ENCODE measurements around the gene CCR8.

CCR8 gene

GRCh38 chr3:39332525-39332924, 3.0 kb downstream of the CCR8 start:
- DNase-seq (ENCODE audit: low spot score): no peak
- TF ChIP-seq CTCF (IDR thresholded peaks at IDR 0.05; ENCODE audit: extremely low read depth, insufficient read depth, missing control alignments): no peak
- in situ Hi-C loops (cut with MboI; ENCODE audit: low pct_unique_long_range_greater_than_20kb, low sequenced_read_pairs, unreplicated experiment): no loop called here

- TF ChIP-seq CTCF (IDR thresholded peaks at IDR 0.05; ENCODE audit: extremely low read depth, insufficient read depth, missing control alignments): no peak
- no peak for DNase-seq (ENCODE audit: low spot score)
- in situ Hi-C loops (cut with MboI; ENCODE audit: low pct_unique_long_range_greater_than_20kb, low sequenced_read_pairs, unreplicated experiment): no loop called here
Measured at GRCh38 chr3:39333607-39334006, 4.1 kb downstream of the CCR8 start.

GRCh38 chr3:39334205-39334604, 4.7 kb downstream of the CCR8 start:
- no peak for DNase-seq (ENCODE audit: low spot score)
- in situ Hi-C loops (cut with MboI; ENCODE audit: low pct_unique_long_range_greater_than_20kb, low sequenced_read_pairs, unreplicated experiment): no loop called here
- no peak for TF ChIP-seq CTCF (IDR thresholded peaks at IDR 0.05; ENCODE audit: extremely low read depth, insufficient read depth, missing control alignments)

- TF ChIP-seq CTCF (IDR thresholded peaks at IDR 0.05; ENCODE audit: extremely low read depth, insufficient read depth, missing control alignments): no peak
- in situ Hi-C loops (cut with MboI; ENCODE audit: low pct_unique_long_range_greater_than_20kb, low sequenced_read_pairs, unreplicated experiment): no loop called here
- DNase-seq (ENCODE audit: low spot score): no peak
Measured at GRCh38 chr3:39338201-39338600, 8.7 kb downstream of the CCR8 start.

DNA sequence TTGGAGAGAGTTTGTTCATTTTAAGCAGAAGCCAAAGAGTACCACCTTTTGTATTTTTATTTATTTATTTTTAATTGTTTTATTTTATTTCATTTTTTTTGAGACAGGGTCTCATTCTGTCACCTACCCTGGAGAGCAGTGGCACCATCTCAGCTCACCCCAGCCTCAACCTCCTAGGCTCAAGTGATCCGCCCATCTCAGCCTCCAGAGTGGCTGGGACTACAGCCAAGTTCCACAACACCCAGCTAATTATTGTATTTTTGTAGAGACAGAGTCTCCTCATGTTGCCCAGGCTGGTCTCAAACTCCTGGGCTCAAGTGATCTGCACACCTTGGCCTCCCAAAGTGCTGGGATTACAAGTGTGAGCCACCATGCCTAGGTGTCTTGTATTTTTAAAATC, 9.6 kb downstream of the CCR8 start:
- in situ Hi-C loops (cut with MboI; ENCODE audit: low pct_unique_long_range_greater_than_20kb, low sequenced_read_pairs, unreplicated experiment): no loop called here
- TF ChIP-seq CTCF (IDR thresholded peaks at IDR 0.05; ENCODE audit: extremely low read depth, insufficient read depth, missing control alignments): no peak
- DNase-seq (ENCODE audit: low spot score): no peak

GRCh38 chr3:39343076-39343717, 13.7 kb downstream of the CCR8 start:
- TF ChIP-seq CTCF (IDR thresholded peaks at IDR 0.05; ENCODE audit: extremely low read depth, insufficient read depth, missing control alignments): no peak
- in situ Hi-C loops (cut with MboI; ENCODE audit: low pct_unique_long_range_greater_than_20kb, low sequenced_read_pairs, unreplicated experiment): no loop called here
- no peak for DNase-seq (ENCODE audit: low spot score)

All from GM13977 (cell line).